Tibial nerve (tissue), 4 donors: ENCODE data around the gene SHF. TPM values are rescaled to one million over a fixed set of nuclear protein-coding genes. Genes with fewer than 3 reads are reported as not detected.
A peak's percentile ranks its signal among the peaks of the same experiment; 100 is the strongest.
"Not testable (repeated sequence)": the region's sequence is repeated elsewhere in the genome, so short reads cannot be mapped to it uniquely, and the experiment has no call there.

Experiments
- DNase-seq, 2 donors: peaks; one replicate each; pipeline ENCODE4 v3.0.0-alpha.2; 2019; ENCODE audit warnings: low spot score in 2 of 2
- H3K27ac ChIP-seq, 4 donors: fragments of 200-600 bp; sonication (generic) in 3 of 4; one replicate each; pipeline ENCODE4 v1.5.1; 2017 to 2019; ENCODE audit warnings: mild to moderate bottlenecking in 1 of 4
- H3K27me3 ChIP-seq, 2 donors: fragments of 200-600 bp; sonication (generic) in 1 of 2; one replicate each; pipeline versions ENCODE4 v1.5.1 to v1.6.0; 2017 to 2019
- H3K36me3 ChIP-seq, 3 donors: fragments of 200-600 bp; sonication (generic); one replicate each; pipeline ENCODE4 v1.5.1; 2018 to 2019
- H3K4me1 ChIP-seq, 4 donors: fragments of 200-600 bp; sonication (generic) in 3 of 4; one replicate each; pipeline ENCODE4 v1.5.1; 2017 to 2019
- H3K4me3 ChIP-seq, 4 donors: fragments of 200-600 bp; sonication (generic) in 3 of 4; one replicate each; pipeline ENCODE4 v1.5.1; 2017 to 2019; ENCODE audit warnings: mild to moderate bottlenecking in 1 of 4, moderate library complexity in 1 of 4
- H3K9me3 ChIP-seq, 4 donors: fragments of 200-600 bp; sonication (generic) in 3 of 4; one replicate each; pipeline ENCODE4 v1.5.1; 2017 to 2019
- CTCF ChIP-seq, 5 experiments: fragments of 200-600 bp in 3 of 5; fragments of 450-650 bp in 2 of 5; sonication (generic) in 3 of 5; IDR thresholded peaks; one replicate each; pipeline ENCODE4 v1.5.1; 2016 to 2019; ENCODE audit warnings: antibody characterized with exemption in 5 of 5, mild to moderate bottlenecking in 3 of 5, moderate library complexity in 2 of 5
- EP300 ChIP-seq, 2 donors: sonication (generic); formaldehyde crosslinking; IDR thresholded peaks; one replicate each; pipeline ENCODE4 v1.6.1; 2017; ENCODE audit warnings: antibody characterized with exemption in 2 of 2, mild to moderate bottlenecking in 1 of 2
- POLR2A ChIP-seq, 2 donors: fragments of 450-650 bp; IDR thresholded peaks; one replicate each; pipeline ENCODE4 v1.6.1; 2017; ENCODE audit warnings: antibody characterized with exemption in 2 of 2, mild to moderate bottlenecking in 2 of 2, moderate library complexity in 2 of 2
- WGBS, 2 donors: methylation state at CpG; one replicate each; pipeline ENCODE4 v1.1.5; 2018; 5-methylcytosine and 5-hydroxymethylcytosine counted together
- total RNA-seq, 4 donors: library from RNA; depleted of rRNA; stranded (reverse); fragments of >200 nt; gene quantifications; one replicate each; pipeline ENCODE4 v1.1.0, GENCODE V29; 2016

The SHF gene
- total RNA-seq, result 10 to 100 TPM; 18.8 to 36.6 (median 25.5) TPM

GRCh38 chr15:45187894-45188830 is at the start of gene SHF:
Gene SHF (minus strand): TSS chr15:45187966. CDS start chr15:45187951, 15 bp downstream.
- WGBS, 2 donors, result 1% methylated on average over 34 to 39 of the region's 57 CpGs
- Histone ChIP-seq H3K27me3 (no peaks in the 10 kb centered on the region), H3K36me3 (no peaks in the 10 kb centered on the region), H3K4me3 (peak within 1 kb of the TSS; percentile 68 to 91 (median 80)), H3K9me3 (no peaks in the 10 kb centered on the region), H3K4me1 (peaks cover 0 to 37% (median 17%) of the 10 kb centered on the region in 4 donors), H3K27ac (peak within 1 kb of the TSS; percentile 84 to 96 (median 90))
- DNase-seq, result peak in 1 of 2 donors; percentile 40
- TF ChIP-seq EP300 (IDR thresholded peaks at IDR 0.05) (peak in 1 of 2 donors; percentile 59), CTCF (IDR thresholded peaks at IDR 0.05) (no peak), POLR2A (IDR thresholded peaks at IDR 0.05) (peak in 1 of 2 donors; percentile 41)

- not testable (repeated sequence) for H3K4me3 ChIP-seq, H3K27me3 ChIP-seq, H3K4me1 ChIP-seq, H3K27ac ChIP-seq, H3K36me3 ChIP-seq, DNase-seq
- peaks cover 0 to 47% (median 4%) of the 10 kb centered on the region in 4 donors for H3K9me3 ChIP-seq
- 58 to 63% methylated on average over 6 of the region's 6 CpGs for WGBS, 2 donors
Measured at GRCh38 chr15:45236806-45237205, 49.0 kb upstream of the SHF start.

- TF ChIP-seq EP300 (IDR thresholded peaks at IDR 0.05), result no peak
- TF ChIP-seq CTCF (IDR thresholded peaks at IDR 0.05), result no peak
- no peak for TF ChIP-seq POLR2A (IDR thresholded peaks at IDR 0.05)
- 63 to 74% methylated on average over 11 of the region's 11 CpGs for WGBS, 2 donors
- no peak for DNase-seq
- H3K27ac ChIP-seq, result no peak overlapping the region
- no peak overlapping the region for H3K4me3 ChIP-seq
- H3K27me3 ChIP-seq, result no peaks in the 10 kb centered on the region
- H3K4me1 ChIP-seq, result no peaks in the 10 kb centered on the region
- no peaks in the 10 kb centered on the region for H3K36me3 ChIP-seq
- peaks cover 0 to 26% (median 0%) of the 10 kb centered on the region in 4 donors for H3K9me3 ChIP-seq
Measured at GRCh38 chr15:45234562-45235235, 46.9 kb upstream of the SHF start.

GRCh38 chr15:45231864-45232562 is 44.2 kb upstream of the SHF start:
- no peak overlapping the region for H3K27ac ChIP-seq
- no peak for DNase-seq
- no peaks in the 10 kb centered on the region for H3K4me1 ChIP-seq
- no peak overlapping the region for H3K4me3 ChIP-seq
- peaks cover 0 to 16% (median 0%) of the 10 kb centered on the region in 4 donors for H3K9me3 ChIP-seq
- WGBS, 2 donors, result 84 to 87% methylated on average over 4 of the region's 4 CpGs
- H3K27me3 ChIP-seq, result no peaks in the 10 kb centered on the region
- TF ChIP-seq POLR2A (IDR thresholded peaks at IDR 0.05) (no peak), CTCF (IDR thresholded peaks at IDR 0.05) (no peak), EP300 (IDR thresholded peaks at IDR 0.05) (no peak)
- no peaks in the 10 kb centered on the region for H3K36me3 ChIP-seq

GRCh38 chr15:45231132-45231531 is 43.4 kb upstream of the SHF start:
- Histone ChIP-seq H3K36me3 (no peaks in the 10 kb centered on the region), H3K9me3 (peaks cover 0 to 16% (median 0%) of the 10 kb centered on the region in 4 donors), H3K27ac (no peak overlapping the region), H3K4me1 (no peaks in the 10 kb centered on the region), H3K4me3 (no peak overlapping the region), H3K27me3 (no peaks in the 10 kb centered on the region)
- WGBS, 2 donors, result 79 to 80% methylated on average over 3 of the region's 3 CpGs
- TF ChIP-seq POLR2A (IDR thresholded peaks at IDR 0.05) (no peak), EP300 (IDR thresholded peaks at IDR 0.05) (no peak), CTCF (IDR thresholded peaks at IDR 0.05) (no peak)
- no peak for DNase-seq
